Stomach smooth muscle (tissue), 2 donors: ENCODE data around the gene PYGM.
"Not testable (repeated sequence)": the region's sequence is repeated elsewhere in the genome, so short reads cannot be mapped to it uniquely, and the experiment has no call there.

Source experiments
- H3K27ac ChIP-seq: one replicate; pipeline ENCODE4 v1.7.0; 2013; ENCODE audit warnings: mild to moderate bottlenecking, low read length, inconsistent platforms
- H3K27me3 ChIP-seq, 2 donors: one replicate each; pipeline ENCODE4 v1.7.0; 2013; ENCODE audit warnings: low read length in 2 of 2; ENCODE audit not compliant: insufficient read depth in 2 of 2, control insufficient read depth in 1 of 2
- H3K36me3 ChIP-seq, 2 donors: one replicate each; pipeline ENCODE4 v1.7.0; 2013; ENCODE audit warnings: low read length in 2 of 2; ENCODE audit not compliant: control insufficient read depth in 2 of 2, insufficient read depth in 2 of 2
- H3K4me1 ChIP-seq: one replicate; pipeline ENCODE4 v1.7.0; 2013; ENCODE audit warnings: low read length; ENCODE audit not compliant: control insufficient read depth, insufficient read depth
- H3K4me3 ChIP-seq, 2 donors: one replicate each; pipeline ENCODE4 v1.7.0; 2013; ENCODE audit warnings: low read length in 2 of 2
- H3K9ac ChIP-seq, 2 donors: one replicate each; pipeline ENCODE4 v1.7.0; 2013; ENCODE audit warnings: low read length in 2 of 2, mild to moderate bottlenecking in 1 of 2
- H3K9me3 ChIP-seq, 2 donors: one replicate each; pipeline ENCODE4 v1.7.0; 2013; ENCODE audit warnings: low read length in 2 of 2; ENCODE audit not compliant: control insufficient read depth in 2 of 2
- donor health status: healthy.
- donor health status: Pancreatic carcinoma.

Gene PYGM

DNA sequence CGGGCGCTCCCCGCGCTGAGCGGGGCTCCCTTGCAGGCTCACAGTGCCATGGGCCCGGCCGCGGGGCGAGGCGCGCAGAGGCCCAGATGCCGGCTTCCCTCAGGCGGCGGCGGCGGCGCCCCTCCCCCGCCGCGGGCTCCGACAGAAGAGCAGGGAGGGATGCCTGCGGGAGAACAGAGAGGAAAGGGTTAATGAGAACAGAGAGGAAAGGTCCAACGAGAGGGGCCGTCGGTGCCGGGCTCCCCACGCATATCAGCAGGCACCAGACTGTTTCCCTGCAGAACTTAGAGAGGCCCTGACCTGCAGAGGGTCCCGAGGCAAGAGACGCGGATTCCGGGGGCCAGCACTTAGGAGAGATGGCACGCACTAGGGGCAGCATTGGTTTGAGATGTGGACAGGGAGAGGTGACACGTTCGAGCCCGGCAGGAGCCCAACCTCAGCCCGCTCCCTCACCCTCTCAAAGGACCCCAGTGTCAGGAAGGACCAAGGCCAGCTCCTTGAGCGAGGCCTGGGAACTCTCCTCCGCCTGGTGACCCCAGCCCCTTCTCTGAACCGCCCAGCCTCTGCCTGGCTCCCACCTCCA is 45.9 kb downstream of the PYGM start:
- Histone ChIP-seq H3K4me3 (no peak overlapping the region), H3K27me3 (peaks cover 75 to 83% of the 10 kb centered on the region in 2 donors)

DNA sequence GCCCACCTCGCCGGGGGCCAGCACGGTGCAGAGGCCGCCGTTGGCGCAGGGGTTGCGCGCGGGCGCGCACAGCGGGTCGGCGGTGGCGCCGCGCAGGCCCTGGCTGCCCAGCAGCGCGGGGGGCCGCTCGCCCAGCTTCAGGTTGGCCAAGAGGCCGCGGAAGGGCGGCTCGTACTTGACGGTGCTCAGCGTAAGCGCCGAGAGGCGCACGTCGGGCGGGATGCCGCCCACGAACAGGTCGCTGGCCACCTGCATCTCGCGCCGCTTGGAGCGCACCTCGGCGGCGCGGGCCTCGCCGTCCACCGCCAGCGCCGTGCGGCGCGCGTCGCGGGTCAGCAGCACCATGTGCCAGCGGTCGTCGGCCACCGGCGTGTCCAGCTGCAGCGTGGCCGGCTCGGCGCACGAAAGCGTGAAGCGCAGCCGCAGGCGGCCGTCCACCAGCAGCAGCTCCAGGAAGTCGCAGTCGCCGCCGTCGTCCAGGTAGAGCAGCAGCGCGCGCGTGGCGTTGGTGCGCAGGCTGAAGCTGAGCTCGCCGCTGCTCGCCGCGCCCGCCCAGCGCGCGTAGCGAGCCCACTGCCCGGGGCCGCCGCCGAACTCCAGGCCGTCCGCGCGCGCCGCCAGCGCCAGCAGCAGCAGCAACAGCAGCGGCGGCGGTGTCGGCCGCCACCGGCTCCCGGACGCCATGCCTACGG is 46.6 kb downstream of the PYGM start:
- Histone ChIP-seq H3K27ac (no peak overlapping the region), H3K4me1 (peaks cover 4% of the 10 kb centered on the region), H3K36me3 (no peaks in the 10 kb centered on the region), H3K9ac (no peak overlapping the region), H3K9me3 (no peaks in the 10 kb centered on the region), H3K4me3 (no peak overlapping the region), H3K27me3 (peaks cover 74 to 86% of the 10 kb centered on the region in 2 donors)

More for the DNA sequence above, 45.9 kb downstream of the PYGM start:
- Histone ChIP-seq H3K4me1 (peaks cover 4% of the 10 kb centered on the region), H3K9ac (no peak overlapping the region), H3K9me3 (no peaks in the 10 kb centered on the region), H3K36me3 (no peaks in the 10 kb centered on the region), H3K27ac (no peak overlapping the region)

DNA sequence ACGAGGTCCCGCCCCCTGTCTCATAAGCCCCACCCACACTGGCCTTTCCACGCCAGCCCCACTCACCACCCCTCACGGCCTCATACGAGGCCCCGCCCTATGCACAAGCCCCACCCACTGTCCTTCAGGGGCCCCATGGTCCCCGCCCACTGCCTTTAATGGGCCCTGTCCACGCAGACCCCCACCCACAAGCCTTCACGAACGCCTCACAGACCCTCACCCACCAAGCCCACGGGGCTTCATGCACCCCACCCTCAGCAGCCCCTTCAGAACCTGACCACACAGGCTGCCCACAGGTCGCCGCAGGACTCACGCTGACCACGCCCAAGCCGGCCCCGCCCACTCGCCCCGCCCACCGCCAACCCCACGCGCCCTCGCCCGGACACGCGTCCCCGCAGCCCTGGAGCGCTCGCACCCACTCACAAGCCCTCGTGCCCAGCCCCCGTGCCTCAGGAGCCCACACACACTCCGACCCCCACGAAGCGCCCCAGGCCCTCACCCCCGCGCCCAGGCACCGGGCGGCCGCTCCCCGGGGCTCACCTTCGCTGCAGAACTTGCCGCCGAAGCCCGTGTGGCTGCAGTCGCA is 47.3 kb downstream of the PYGM start:
- H3K9ac ChIP-seq = no peak overlapping the region
- H3K4me3 ChIP-seq = no peak overlapping the region
- H3K4me1 ChIP-seq = peaks cover 4% of the 10 kb centered on the region
- no peak overlapping the region for H3K27ac ChIP-seq
- H3K9me3 ChIP-seq = no peaks in the 10 kb centered on the region
- no peaks in the 10 kb centered on the region for H3K36me3 ChIP-seq
- peaks cover 70 to 79% of the 10 kb centered on the region in 2 donors for H3K27me3 ChIP-seq

DNA sequence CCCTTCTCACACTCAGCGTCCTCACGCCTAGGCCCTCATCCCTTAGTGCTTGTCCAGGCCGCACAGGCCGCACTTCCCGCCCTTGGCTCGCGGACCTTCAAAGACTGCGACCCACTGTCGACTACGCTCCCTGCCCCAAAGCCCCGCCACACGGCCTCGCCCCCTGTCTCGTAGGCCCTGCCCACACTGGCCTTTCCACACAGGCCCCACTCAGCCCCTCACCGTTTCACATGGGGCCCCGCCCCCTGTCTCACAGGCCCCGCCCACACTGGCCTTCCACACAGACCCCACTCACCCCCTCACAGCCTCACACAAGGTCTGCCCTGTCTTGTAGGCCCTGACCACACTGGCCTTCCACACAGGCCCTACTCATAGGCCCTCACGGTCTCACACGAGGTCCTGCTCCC is 47.8 kb downstream of the PYGM start:
- H3K27ac ChIP-seq = no peak overlapping the region
- no peak overlapping the region for H3K9ac ChIP-seq
- peaks cover 67 to 74% of the 10 kb centered on the region in 2 donors for H3K27me3 ChIP-seq
- no peaks in the 10 kb centered on the region for H3K36me3 ChIP-seq
- H3K4me1 ChIP-seq = peaks cover 4% of the 10 kb centered on the region
- H3K9me3 ChIP-seq = no peaks in the 10 kb centered on the region
- H3K4me3 ChIP-seq = no peak overlapping the region

DNA sequence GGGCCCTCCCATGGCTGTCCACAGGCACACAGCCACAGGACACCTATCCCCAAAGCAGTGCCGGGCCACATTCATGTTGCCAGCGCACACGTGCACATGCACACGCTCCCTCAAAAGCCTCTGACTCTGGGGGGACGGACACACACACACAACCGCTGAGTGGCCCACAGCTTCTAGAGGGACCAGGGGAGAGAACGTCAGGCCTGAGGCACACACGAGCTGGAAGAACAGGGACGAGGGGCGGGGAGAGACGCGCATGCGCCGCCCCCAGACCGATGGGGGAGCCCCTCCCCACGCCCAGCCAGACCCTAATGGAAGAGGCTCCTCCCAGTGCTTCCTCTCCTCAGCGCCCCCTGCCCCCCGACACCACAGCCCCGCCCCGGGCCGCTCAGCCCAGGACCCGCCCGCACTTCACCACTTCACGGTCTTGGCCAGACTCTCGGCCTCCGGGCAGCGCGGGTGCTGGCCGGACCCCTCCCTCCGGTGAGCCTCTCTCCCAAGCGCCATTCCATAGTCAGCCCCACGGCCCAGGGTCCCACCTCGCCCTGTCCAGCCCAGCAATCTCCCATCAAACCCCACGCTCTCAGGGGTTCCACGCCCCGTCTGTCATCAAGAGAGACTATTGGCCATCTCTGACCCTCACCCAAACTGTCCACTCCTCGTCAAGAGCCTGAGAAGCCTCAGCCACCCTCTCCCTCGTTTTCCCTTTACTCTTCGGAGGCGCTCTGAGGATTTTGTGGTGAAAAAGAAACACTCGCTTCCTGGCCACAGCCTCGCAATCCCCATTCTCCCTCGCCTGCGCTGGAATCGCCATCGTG is 48.4 kb downstream of the PYGM start:
- Histone ChIP-seq H3K9me3 (no peaks in the 10 kb centered on the region), H3K27ac (no peak overlapping the region), H3K27me3 (peaks cover 64 to 72% of the 10 kb centered on the region in 2 donors), H3K4me3 (no peak overlapping the region), H3K4me1 (peaks cover 4% of the 10 kb centered on the region), H3K36me3 (no peaks in the 10 kb centered on the region), H3K9ac (no peak overlapping the region)

DNA sequence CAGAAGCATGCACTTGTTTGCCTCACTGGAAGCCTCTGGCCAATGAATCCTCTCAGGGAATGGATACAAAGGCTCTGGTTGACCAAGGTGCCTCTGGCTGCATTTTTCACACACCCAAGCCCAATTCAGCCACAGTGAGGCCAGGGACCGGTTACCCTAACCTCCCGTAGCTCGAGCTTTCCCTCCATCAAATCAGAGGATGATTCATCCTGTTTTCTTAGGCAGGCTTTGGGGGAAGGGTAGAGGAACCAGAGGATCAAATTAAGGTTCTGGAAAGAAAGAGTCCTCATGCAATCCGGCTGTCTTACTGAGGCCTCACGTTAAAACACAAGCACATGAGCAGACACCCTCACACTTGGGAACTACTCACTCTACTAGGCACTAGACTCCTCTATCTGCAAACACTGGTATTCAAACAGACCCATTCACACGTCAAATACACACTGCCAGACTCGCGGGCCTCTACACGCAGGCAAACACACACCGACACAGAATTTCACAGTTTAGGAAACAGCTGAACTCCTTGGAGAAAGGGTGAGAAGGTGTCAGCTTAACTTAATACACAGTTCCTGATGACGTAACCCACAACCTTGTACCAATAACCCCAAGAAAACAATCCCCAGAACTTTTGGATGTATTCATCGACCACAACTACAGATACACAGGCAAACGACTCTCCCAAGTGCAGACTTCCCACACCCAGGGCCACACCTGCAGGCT is 49.2 kb downstream of the PYGM start:
- peaks cover 4% of the 10 kb centered on the region for H3K4me1 ChIP-seq
- H3K27ac ChIP-seq = no peak overlapping the region

DNA sequence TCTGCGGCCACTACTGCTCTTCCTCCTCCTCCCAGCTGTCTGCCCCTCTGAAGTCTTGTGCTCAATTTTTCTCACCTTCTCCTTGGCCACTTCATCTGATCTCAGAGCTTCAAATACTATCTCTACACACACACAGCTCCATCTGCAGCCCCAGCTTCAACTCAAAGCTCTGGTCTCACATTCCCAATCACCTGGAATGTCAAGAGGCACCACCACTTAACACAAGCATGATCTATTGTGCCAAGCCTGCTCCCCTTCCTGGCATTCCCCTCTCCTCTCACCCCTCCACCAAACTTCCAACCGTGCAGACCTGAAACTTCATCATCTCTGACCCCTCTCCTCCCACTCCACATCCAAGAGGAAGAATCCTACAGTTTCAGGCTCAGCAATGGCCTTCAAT is 54.3 kb downstream of the PYGM start:
- Histone ChIP-seq H3K36me3 (no peaks in the 10 kb centered on the region), H3K4me3 (no peak overlapping the region), H3K4me1 (no peaks in the 10 kb centered on the region), H3K9me3 (no peaks in the 10 kb centered on the region), H3K9ac (no peak overlapping the region), H3K27ac (no peak overlapping the region), H3K27me3 (peaks cover 17 to 41% of the 10 kb centered on the region in 2 donors)

More for the DNA sequence above, 49.2 kb downstream of the PYGM start:
- Histone ChIP-seq H3K36me3 (no peaks in the 10 kb centered on the region), H3K27me3 (peaks cover 60 to 66% of the 10 kb centered on the region in 2 donors), H3K9me3 (no peaks in the 10 kb centered on the region), H3K9ac (no peak overlapping the region), H3K4me3 (no peak overlapping the region)

DNA sequence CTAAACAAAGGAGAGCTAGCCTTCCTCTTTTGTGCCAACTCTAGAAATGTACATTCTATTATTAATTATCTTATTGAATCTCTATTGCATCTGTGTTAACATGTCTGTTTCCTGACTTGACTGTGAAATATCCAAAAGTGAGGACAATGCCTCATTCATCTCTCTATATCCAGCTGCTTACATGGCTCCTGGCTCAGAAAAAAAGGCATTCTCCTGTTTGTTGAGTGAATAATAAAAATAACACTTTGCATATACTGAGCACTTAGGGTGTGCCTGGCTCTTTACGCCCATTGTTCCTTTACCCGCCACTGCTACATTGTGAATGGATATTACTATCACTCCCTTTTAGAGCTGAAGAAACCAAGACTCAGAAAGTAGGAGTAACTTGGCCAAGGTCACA is 56.7 kb downstream of the PYGM start:
- no peak overlapping the region for H3K4me3 ChIP-seq
- no peak overlapping the region for H3K27ac ChIP-seq
- no peaks in the 10 kb centered on the region for H3K9me3 ChIP-seq
- no peaks in the 10 kb centered on the region for H3K36me3 ChIP-seq
- peaks cover 2 to 30% of the 10 kb centered on the region in 2 donors for H3K27me3 ChIP-seq
- H3K9ac ChIP-seq = no peak overlapping the region
- H3K4me1 ChIP-seq = no peaks in the 10 kb centered on the region

DNA sequence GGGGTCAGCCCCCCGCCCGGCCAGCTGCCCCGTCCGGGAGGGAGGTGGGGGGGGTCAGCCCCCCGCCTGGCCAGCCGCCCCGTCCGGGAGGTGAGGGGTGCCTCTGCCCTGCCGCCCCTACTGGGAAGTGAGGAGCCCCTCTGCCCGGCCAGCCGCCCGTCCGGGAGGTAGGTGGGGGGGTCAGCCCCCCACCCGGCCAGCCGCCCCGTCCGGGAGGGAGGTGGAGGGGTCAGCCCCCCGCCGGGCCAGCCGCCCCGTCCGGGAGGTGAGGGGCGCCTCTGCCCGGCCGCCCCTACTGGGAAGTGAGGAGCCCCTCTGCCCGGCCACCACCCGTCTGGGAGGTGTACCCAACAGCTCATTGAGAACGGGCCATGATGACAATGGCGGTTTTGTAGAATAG is 57.8 kb downstream of the PYGM start:
- H3K27ac ChIP-seq, H3K4me3 ChIP-seq, H3K36me3 ChIP-seq, H3K9me3 ChIP-seq, H3K9ac ChIP-seq, H3K4me1 ChIP-seq: not testable (repeated sequence)
- peaks cover 2 to 26% of the 10 kb centered on the region in 2 donors for H3K27me3 ChIP-seq

DNA sequence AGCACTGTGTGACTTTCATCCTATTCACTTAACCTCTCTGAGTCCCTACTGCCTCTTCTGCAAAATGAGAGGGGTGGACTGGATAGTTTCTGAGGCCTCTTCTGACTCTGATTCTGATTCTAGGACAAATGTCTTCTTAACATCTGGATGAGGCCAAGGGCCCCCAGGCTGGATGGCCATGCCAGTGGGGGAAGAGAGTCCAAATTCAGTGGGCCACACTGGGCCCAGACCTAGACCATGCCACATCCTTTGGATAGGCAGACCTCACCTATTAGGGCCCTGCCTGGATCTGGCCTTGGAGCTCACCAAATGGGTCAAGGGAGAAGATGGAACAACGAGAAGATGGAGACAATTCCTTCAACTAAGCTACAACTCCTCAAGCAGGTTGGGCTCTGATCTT is 61.3 kb downstream of the PYGM start:
- Histone ChIP-seq H3K9ac (no peak overlapping the region), H3K36me3 (no peaks in the 10 kb centered on the region), H3K27ac (no peak overlapping the region), H3K4me1 (no peaks in the 10 kb centered on the region), H3K4me3 (no peak overlapping the region), H3K9me3 (no peaks in the 10 kb centered on the region), H3K27me3 (peaks cover 15 to 23% of the 10 kb centered on the region in 2 donors)
